ENCODE measurements around the gene PLCB1.
"Not testable (repeated sequence)": the region's sequence is repeated elsewhere in the genome, so short reads cannot be mapped to it uniquely, and the experiment has no call there.

Gene PLCB1

DNA sequence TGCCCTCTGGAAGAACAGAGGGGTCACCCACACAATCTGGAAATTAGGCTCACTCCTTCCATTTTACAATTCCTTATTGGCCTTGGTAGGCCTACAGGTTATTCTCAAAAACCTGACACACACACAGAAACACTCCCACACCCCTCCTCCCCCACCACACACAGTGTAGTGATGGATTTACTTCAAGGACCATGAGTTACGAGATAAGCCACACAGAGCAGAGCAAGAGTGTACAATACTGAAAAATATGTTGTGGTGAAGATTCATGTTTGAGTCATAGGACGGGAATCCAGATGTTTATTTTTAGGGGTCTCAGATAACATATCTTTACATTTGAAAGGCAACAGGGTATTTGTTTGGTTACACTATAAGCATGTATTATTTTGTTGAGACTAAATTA is 291.9 kb downstream of the PLCB1 start:
- peak; percentile 61 for DNase-seq

DNA sequence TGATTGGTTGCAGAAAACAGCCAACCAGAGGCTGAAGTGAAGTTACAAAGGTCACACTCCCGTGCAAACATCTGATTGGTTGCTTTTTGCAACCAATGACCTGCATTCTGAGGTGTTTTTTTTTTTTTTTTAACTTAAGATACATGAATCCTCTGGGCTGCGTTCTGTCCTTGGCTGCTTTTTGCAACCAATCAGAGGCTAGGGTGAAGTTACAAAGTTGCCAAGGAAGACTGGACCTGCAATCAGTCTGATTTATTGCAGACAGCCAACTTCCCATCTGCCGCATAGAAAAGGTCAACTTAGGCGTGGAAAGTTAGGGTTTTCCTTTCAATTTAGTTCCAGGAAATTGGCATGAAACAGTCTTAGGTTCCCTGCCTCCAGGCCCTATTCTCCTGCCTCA is 292.9 kb downstream of the PLCB1 start:
- DNase-seq = no peak

- no peak for DNase-seq
Measured at GRCh38 chr20:8425802-8426201, 293.7 kb downstream of the PLCB1 start.

GRCh38 chr20:8427419-8428040 is 295.5 kb downstream of the PLCB1 start:
- no peak for DNase-seq

DNA sequence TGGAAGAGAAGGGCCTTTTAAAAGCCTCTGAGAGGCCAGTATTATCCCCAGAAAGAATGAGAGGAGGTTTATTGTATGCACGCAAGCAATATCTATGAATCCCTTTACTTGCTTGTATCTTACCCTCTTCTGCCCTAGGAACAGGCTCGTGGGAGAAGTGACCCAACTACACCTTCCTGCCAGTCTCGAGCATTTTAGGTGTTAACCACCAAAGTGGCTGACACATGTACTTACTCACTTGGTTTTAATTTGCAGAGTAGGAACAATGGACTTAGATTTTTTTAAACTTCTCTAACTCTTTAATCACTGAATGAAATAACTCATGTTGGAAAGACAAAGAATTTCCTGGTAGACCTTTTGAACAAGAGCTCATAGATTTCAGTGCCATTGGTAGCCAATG is 296.9 kb downstream of the PLCB1 start:
- DNase-seq = no peak

DNA sequence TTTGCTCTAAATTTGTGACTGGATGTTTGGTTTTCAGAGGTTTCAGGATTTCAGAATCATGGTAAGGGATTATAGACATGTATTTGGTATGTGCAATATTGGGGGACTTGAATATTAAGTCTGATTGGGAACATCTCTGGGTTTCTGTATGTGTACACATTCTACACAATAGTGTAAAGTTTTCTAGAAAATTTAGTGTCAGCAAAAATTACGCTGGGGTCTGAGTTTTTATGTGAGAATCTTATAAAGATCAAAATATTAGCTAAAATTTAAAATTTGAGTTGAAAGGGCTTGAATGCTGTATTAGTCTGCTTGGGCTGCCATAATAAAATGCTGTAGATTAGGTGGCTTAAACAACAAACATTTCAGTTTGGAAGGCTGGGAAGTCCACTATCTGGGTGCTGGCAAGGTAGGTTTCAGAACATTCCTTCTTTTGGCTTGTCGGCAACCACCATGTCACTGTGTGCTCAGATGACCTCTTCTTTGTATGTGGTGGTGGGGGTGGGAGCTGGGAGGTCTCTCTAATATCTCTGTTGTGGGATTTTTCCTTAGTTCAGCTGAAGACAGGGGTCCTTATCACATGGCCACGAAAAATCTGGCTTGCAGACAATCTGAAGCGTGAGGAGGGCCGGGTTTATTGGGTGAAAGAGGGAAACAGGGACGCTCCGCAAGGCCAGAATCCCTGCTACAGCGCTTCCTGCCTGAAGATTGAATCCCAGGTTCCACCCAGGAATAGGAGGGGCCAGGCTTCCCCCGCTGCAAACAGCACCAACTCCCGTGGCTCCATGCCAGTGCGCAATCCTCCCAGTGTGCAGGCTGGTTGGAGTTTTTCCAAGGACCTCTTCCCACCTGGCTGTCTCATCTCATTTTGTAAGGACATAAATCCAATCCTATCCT is 299.7 kb downstream of the PLCB1 start:
- DNase-seq = peak; percentile 53

DNA sequence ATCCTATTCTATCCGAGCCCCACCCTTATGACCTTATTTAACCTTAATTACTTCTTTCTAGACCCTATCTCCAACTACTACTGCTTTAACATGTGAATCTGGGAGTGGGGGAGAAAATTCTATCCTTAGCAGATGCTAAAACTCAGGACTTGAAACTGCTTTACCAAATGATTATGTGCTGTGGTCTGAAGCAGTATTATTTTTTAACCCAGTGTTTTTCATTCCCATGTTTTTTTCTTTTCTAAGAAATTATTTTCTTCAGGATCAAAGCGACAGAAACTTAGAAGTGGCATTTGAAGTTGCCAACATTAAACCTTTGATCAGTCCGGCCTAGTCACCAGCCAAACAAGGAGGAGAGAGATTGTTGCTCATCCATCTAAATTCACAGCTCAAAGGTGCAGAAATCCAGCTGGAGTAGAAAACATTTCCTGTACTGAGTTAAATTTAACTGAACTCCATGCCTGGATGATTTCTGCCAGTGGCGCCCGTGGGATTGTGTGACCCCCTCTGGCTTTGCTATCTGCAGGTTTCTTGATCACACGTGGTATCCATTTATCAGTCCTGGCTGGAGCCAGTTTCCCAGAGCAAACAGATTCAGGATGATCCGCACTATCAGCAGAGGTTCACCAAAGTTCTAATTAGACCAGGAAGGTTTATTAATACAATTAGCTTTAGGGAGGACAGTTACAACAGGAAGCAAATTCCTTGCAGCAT is 300.5 kb downstream of the PLCB1 start:
- peak; percentile 10 for DNase-seq

- DNase-seq = no peak
Measured at GRCh38 chr20:8433291-8433690, 301.2 kb downstream of the PLCB1 start.

DNA sequence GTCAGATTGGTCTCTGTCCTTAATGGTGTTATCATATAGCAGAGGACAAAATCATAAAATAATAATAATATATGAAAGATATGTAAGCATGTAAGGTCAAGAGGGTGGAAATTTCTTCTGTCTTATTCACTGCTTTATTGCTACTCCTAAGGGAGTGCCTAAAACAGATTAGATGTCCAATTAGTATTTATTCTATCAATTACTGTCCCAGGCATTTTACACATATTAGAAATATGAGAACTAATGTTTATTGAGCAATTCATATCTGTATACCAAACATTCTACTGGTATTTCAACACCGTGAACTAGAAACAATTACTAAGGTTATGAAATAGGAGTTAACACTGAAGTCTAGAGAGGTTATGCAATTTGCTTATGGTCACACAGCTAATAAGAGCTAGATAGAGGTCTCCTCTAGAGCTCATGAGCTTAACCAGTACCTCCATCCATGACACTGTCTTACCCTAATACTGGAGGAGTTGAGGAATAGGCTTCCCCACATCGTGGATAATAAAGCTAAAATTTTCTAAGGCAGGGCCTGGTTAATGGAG is 302.3 kb downstream of the PLCB1 start:
- DNase-seq = no peak

DNA sequence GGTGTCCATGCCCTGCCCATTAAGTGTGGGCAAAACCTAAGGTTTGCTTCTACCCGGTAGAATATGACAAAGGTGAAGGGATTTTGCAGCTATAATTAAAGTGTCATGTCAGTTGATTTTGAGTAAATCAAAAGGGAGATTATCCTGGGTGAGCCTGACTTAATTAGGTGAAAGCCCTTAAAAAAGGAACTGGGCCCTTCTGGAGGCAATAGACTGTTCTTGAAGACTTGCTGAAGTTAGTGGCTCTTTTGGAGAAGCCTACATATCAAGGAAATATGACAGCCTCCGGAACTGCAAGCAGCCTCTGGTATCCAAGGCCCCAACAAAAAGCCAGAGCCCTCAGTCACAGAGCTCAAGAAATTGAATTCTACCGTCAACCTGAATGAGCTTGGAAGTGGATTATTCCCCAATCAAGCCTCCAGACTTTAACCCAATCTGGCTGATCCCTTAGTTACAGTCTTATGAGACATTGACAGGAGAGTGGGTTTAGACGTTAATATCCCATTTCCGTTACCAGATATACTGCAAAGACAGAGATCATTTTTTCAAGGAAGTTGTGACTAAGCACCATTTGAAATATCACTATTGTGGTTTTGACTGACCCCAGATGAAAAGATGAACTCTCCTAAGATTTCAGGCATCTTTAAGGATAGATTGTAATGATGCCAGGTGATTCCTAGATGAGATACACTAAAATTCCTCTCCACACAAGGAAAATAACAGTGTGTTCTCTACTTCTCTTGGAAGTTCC is 303.4 kb downstream of the PLCB1 start:
- peak; percentile 13 for DNase-seq

GRCh38 chr20:8436938-8437337 is 304.9 kb downstream of the PLCB1 start:
- not testable (repeated sequence) for DNase-seq

GRCh38 chr20:8438748-8439147 is 306.7 kb downstream of the PLCB1 start:
- no peak for DNase-seq

DNA sequence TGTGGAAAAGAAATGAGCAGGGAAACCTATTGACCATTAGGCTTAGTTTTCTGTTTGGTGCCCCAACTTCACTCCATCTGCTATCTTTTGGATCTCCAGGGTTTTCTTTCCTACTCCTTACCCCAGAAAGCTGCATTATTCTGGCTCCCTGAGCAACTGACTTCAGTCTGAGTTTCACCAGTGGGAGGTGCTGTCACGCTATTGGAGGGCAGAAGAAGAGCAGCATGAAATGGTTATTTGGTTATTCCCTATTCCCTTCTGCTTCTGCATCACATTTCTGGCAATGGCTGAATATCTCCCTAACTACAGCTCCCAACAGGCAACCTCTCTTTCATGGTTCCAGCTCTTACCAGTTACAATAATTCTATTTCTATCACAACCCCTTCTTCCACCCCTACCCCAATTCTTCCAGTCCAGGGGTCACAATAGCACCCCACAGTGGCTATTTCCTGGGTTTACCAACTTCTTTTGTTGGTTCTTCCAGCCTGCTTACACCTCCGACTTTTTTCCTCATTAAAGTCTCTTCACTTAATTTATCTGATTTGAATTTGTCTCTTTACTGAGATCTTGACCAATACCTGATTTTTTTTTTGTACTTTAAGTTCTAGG is 311.5 kb downstream of the PLCB1 start:
- DNase-seq = no peak

- DNase-seq = no peak
Measured at GRCh38 chr20:8447262-8448120, 315.4 kb downstream of the PLCB1 start.

DNA sequence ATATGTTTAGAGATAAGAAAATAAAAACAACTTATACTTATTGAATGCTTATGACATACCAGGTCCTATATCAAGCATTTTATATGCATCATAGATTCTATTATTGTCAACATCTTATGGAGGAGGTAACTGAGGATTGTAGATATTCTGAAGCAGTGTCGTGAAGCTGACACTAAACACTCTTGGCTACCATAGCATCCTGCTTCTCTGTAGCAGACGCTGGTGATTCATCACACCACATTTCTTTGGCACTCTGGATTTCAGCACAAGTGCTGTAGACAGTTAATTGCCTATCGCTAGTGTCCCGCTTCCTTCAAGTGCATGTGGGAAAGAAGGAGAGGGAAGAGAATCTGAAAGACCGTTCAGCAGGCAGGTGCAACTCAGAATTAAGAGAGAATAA is 317.1 kb downstream of the PLCB1 start:
- DNase-seq = peak; percentile 37

GRCh38 chr20:8454137-8454712 is 322.2 kb downstream of the PLCB1 start:
- peak; percentile 94 for DNase-seq

GRCh38 chr20:8456765-8457164 is 324.7 kb downstream of the PLCB1 start:
- no peak for DNase-seq

DNA sequence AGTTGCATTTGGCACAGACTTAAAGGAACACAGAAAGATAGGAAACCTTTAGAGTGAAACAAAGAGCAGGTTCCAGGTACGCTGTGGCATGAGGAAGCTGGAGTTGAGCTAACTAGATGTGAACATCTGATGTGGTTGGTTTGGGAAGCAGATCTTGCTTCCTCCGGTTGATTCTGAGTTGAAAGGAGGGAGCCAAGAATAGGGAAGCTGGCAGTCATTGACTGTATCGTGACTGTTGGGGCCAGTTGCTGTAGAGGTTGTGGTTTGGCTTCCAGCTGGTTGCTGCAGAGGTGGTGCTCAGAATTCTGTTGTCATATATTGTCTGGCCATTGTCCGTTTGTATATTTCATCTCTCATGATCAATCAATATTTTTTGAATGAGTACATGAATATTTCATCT is 325.9 kb downstream of the PLCB1 start:
- DNase-seq = no peak

- no peak for DNase-seq
Measured at GRCh38 chr20:8461186-8461585, 329.1 kb downstream of the PLCB1 start.

GRCh38 chr20:8464368-8464767 is 332.3 kb downstream of the PLCB1 start:
- no peak for DNase-seq

DNA sequence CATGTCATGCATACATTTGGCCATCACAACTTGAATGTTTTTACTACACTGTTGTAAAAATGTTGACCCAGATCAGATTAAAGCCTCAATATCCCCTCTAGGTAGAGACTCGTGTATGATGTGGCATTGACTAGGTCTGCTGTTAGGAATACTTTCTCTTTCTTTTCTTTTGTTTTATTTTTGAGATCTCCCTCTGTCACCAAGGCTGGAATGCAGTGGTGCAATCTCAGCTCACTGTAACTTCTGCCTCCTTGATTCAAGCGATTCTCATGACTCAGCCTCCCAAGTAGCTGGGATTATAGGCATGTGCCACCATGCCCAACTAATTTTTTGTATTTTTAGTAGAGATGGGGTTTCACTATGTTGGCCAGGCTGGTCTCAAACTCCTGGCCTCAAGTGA is 334.7 kb downstream of the PLCB1 start:
- DNase-seq = peak; percentile 21

Measured in fibroblast of upper back skin (primary cell).